GM18951 (cell line): ENCODE results near the gene ANP32B.

ENCODE experiments used
- POLR2A ChIP-seq: IDR thresholded peaks from 4 replicates; pipeline ENCODE4 v1.6.1; 2011; ENCODE audit warnings: mild to moderate bottlenecking; ENCODE audit not compliant: insufficient read length, insufficient read depth; ENCODE audit errors: extremely low read depth
- in situ Hi-C: fragments of 300-500 bp; cut with MboI; formaldehyde crosslinking; loops from one replicate; pipeline ENCODE4 v1.12.0; 2022; ENCODE audit warnings: low sequenced_read_pairs, mixed read lengths, inconsistent platforms; ENCODE audit not compliant: unreplicated experiment

The ANP32B gene

GRCh38 chr9:98038958-98039357 lies 55.8 kb downstream of the ANP32B start:
- no peak for TF ChIP-seq POLR2A
- in situ Hi-C loops: no loop called here

- TF ChIP-seq POLR2A: no peak
- in situ Hi-C loops: no loop called here
Measured at GRCh38 chr9:98039607-98040017, 56.5 kb downstream of the ANP32B start.

- in situ Hi-C loops: no loop called here
- no peak for TF ChIP-seq POLR2A
Measured at GRCh38 chr9:98040212-98040611, 57.1 kb downstream of the ANP32B start.

GRCh38 chr9:98043915-98044314 lies 60.8 kb downstream of the ANP32B start:
- in situ Hi-C loops: no loop called here
- TF ChIP-seq POLR2A: no peak

GRCh38 chr9:98045234-98046179 lies 62.4 kb downstream of the ANP32B start:
- in situ Hi-C loops: no loop called here
- no peak for TF ChIP-seq POLR2A

GRCh38 chr9:98046180-98046543 lies 63.0 kb downstream of the ANP32B start:
- TF ChIP-seq POLR2A: no peak
- in situ Hi-C loops: no loop called here

- in situ Hi-C loops: no loop called here
- TF ChIP-seq POLR2A: no peak
Measured at GRCh38 chr9:98047002-98047401, 63.9 kb downstream of the ANP32B start.

GRCh38 chr9:98049288-98050072 lies 66.3 kb downstream of the ANP32B start:
- in situ Hi-C loops: no loop called here
- TF ChIP-seq POLR2A: no peak

- no peak for TF ChIP-seq POLR2A
- in situ Hi-C loops: no loop called here
Measured at GRCh38 chr9:98050351-98050750, 67.2 kb downstream of the ANP32B start.

GRCh38 chr9:98054376-98054951 lies 71.3 kb downstream of the ANP32B start:
- in situ Hi-C loops: no loop called here
- TF ChIP-seq POLR2A: no peak

GRCh38 chr9:98056269-98057137 lies 73.4 kb downstream of the ANP32B start, which contains the start of gene NANS:
Gene NANS (plus strand): TSS chr9:98056732. CDS start chr9:98056809, 77 bp downstream.
- in situ Hi-C loops: no loop called here

GRCh38 chr9:98057138-98057799 lies 74.1 kb downstream of the ANP32B start:
- TF ChIP-seq POLR2A: no peak
- in situ Hi-C loops: no loop called here

More at GRCh38 chr9:98056269-98057137, 73.4 kb downstream of the ANP32B start, which contains the start of gene NANS:
- TF ChIP-seq POLR2A: peak; percentile 98
